ENCODE measurements around the gene ATP11A.
A peak's percentile ranks its signal among the peaks of the same experiment; 100 is the strongest.
"Not testable (repeated sequence)": the region's sequence is repeated elsewhere in the genome, so short reads cannot be mapped to it uniquely, and the experiment has no call there.

The ATP11A gene

GRCh38 chr13:112670864-112671263 lies 19.0 kb upstream of the ATP11A start:
- DNase-seq (ENCODE audit: low spot score) = no peak

GRCh38 chr13:112671359-112671758 lies 18.5 kb upstream of the ATP11A start:
- DNase-seq (ENCODE audit: low spot score) = no peak

- no peak for DNase-seq (ENCODE audit: low spot score)
Measured at GRCh38 chr13:112672651-112673284, 17.1 kb upstream of the ATP11A start.

GRCh38 chr13:112674412-112675365 lies 15.1 kb upstream of the ATP11A start:
- DNase-seq (ENCODE audit: low spot score) = no peak

- no peak for DNase-seq (ENCODE audit: low spot score)
Measured at GRCh38 chr13:112675366-112675756, 14.5 kb upstream of the ATP11A start.

- DNase-seq (ENCODE audit: low spot score) = not testable (repeated sequence)
Measured at GRCh38 chr13:112677421-112677962, 12.3 kb upstream of the ATP11A start.

- no peak for DNase-seq (ENCODE audit: low spot score)
Measured at GRCh38 chr13:112679381-112679780, 10.5 kb upstream of the ATP11A start.

GRCh38 chr13:112679932-112680677 lies 9.7 kb upstream of the ATP11A start:
- DNase-seq (ENCODE audit: low spot score) = no peak

- no peak for DNase-seq (ENCODE audit: low spot score)
Measured at GRCh38 chr13:112680741-112681360, 9.0 kb upstream of the ATP11A start.

GRCh38 chr13:112683581-112683980 lies 6.3 kb upstream of the ATP11A start:
- no peak for DNase-seq (ENCODE audit: low spot score)

GRCh38 chr13:112684071-112684845 lies 5.6 kb upstream of the ATP11A start:
- DNase-seq (ENCODE audit: low spot score) = no peak

- not testable (repeated sequence) for DNase-seq (ENCODE audit: low spot score)
Measured at GRCh38 chr13:112685189-112685805, 4.5 kb upstream of the ATP11A start.

GRCh38 chr13:112685896-112686295 lies 3.9 kb upstream of the ATP11A start:
- no peak for DNase-seq (ENCODE audit: low spot score)

- no peak for DNase-seq (ENCODE audit: low spot score)
Measured at GRCh38 chr13:112686364-112686763, 3.5 kb upstream of the ATP11A start.

- no peak for DNase-seq (ENCODE audit: low spot score)
Measured at GRCh38 chr13:112686987-112687386, 2.9 kb upstream of the ATP11A start.

- no peak for DNase-seq (ENCODE audit: low spot score)
Measured at GRCh38 chr13:112687836-112688559, 1.8 kb upstream of the ATP11A start.

GRCh38 chr13:112688560-112689302 lies 1.1 kb upstream of the ATP11A start:
- no peak for DNase-seq (ENCODE audit: low spot score)

GRCh38 chr13:112690283-112690929 lies 568 bp downstream of the ATP11A start:
- peak; percentile 25 for DNase-seq (ENCODE audit: low spot score)

GRCh38 chr13:112692104-112692503 lies 2.3 kb downstream of the ATP11A start:
- DNase-seq (ENCODE audit: low spot score) = no peak

All from COLO829 (cell line).